PFSK-1 (cell line): ENCODE data around the gene CFAP97D2.

Experiments used
- FOXP2 ChIP-seq: optimal IDR thresholded peaks from 2 replicates; pipeline ENCODE3; 2011; ENCODE audit warnings: borderline replicate concordance, control low read depth, inconsistent platforms; ENCODE audit not compliant: insufficient read depth; ENCODE audit errors: extremely low read length, extremely low read depth
- POLR2AphosphoS5 ChIP-seq: IDR thresholded peaks from 2 replicates; pipeline ENCODE4 v1.6.1; 2012; ENCODE audit warnings: low read depth, mild to moderate bottlenecking, control low read depth, low read length, moderate library complexity
- REST ChIP-seq, 2 experiments: IDR thresholded peaks; 2 replicates each; pipeline versions ENCODE4 v1.6.1 to v1.8.0; 2011 to 2012; ENCODE audit warnings: low read depth in 2 of 2, low read length in 2 of 2, control low read depth in 1 of 2, inconsistent platforms in 1 of 2, mild to moderate bottlenecking in 1 of 2, moderate library complexity in 1 of 2; ENCODE audit not compliant: insufficient read depth in 1 of 2
- SIN3A ChIP-seq: IDR thresholded peaks from 2 replicates; pipeline ENCODE4 v1.6.1; 2012; ENCODE audit warnings: mild to moderate bottlenecking, low read length, moderate library complexity, borderline replicate concordance; ENCODE audit not compliant: insufficient read depth
- TAF1 ChIP-seq: IDR thresholded peaks from 2 replicates; pipeline ENCODE4 v1.6.1; 2012; ENCODE audit warnings: low read length, control low read depth, borderline replicate concordance; ENCODE audit not compliant: insufficient read depth

The CFAP97D2 gene

DNA sequence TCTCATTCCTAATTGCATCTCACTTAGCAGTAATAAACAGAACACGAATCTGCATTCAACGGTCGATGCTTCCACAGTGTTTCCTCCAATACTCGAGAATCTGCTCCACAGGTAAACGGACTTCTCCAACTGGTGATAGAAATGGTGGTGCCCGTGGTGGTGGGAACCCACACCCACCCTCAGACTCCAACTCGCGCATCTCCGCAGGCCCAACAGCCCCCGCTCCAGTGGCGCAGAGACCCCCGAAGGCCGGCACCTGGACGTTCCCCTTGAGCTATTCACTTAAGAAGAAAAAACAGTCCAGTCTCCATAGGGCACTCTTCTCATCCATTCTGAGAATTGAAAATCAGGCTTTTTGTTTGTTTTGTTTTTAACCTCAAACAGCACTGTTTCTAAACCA, 32.9 kb upstream of the CFAP97D2 start:
- TF ChIP-seq POLR2AphosphoS5 (no peak), TAF1 (no peak), FOXP2 (no peak), REST (IDR thresholded peaks at IDR 0.05; ENCODE audit: insufficient read depth in 1 of 2, low read depth in 2 of 2, low read length in 2 of 2) (no peak), SIN3A (no peak)

GRCh38 chr13:114146629-114147028, 32.4 kb upstream of the CFAP97D2 start:
- TF ChIP-seq SIN3A (no peak), REST (IDR thresholded peaks at IDR 0.05; ENCODE audit: insufficient read depth in 1 of 2, low read depth in 2 of 2, low read length in 2 of 2) (no peak), POLR2AphosphoS5 (no peak), FOXP2 (no peak), TAF1 (no peak)

DNA sequence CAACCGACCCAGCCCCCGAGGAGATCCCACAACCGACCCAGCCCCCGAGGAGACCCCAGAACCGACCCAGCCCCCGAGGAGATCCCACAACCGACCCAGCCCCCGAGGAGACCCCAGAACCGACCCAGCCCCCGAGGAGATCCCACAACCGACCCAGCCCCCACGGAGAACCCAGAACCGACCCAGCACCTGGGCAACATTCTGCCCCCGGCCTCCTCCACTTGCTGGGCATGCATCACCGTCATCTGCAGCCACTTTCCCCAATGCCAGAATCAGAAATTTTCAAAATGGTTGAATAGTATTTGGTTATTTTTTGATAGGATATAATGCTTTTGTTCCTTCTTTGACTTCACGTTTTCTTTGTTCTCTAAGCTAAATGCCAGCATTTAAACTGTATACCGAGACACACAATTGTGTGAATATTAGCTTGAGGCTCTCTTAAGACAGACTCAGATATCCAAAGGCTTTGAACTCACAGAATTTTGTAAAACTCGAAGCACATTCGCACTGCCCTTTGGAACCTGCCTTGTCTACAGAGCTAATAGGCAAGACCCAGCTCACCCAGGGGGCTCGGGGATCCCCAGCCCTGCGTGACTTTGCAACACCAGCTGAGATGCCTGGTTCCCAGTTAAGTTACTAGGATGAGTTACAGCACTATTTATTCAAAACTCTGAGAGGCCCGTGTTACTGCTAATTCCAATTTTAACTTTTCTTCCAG, 31.1 kb upstream of the CFAP97D2 start:
- no peak for TF ChIP-seq TAF1
- no peak for TF ChIP-seq POLR2AphosphoS5
- no peak for TF ChIP-seq REST (IDR thresholded peaks at IDR 0.05; ENCODE audit: insufficient read depth in 1 of 2, low read depth in 2 of 2, low read length in 2 of 2)
- no peak for TF ChIP-seq FOXP2
- no peak for TF ChIP-seq SIN3A

GRCh38 chr13:114148521-114148855, 30.6 kb upstream of the CFAP97D2 start:
- no peak for TF ChIP-seq FOXP2
- no peak for TF ChIP-seq REST (IDR thresholded peaks at IDR 0.05; ENCODE audit: insufficient read depth in 1 of 2, low read depth in 2 of 2, low read length in 2 of 2)
- TF ChIP-seq TAF1 = no peak
- TF ChIP-seq SIN3A = no peak
- TF ChIP-seq POLR2AphosphoS5 = no peak
